Ovary (tissue), 9 donors: ENCODE results near the gene MCF2L. TPM values are rescaled to one million over a fixed set of nuclear protein-coding genes. Genes with fewer than 3 reads are reported as not detected.
"Not testable (repeated sequence)": the region's sequence is repeated elsewhere in the genome, so short reads cannot be mapped to it uniquely, and the experiment has no call there.

Experiments
- DNase-seq, 5 donors: peaks; one replicate each; pipeline ENCODE4 v3.0.0-alpha.2; 2019 to 2020
- H3K27ac ChIP-seq, 2 donors: fragments of 200-600 bp; one replicate each; pipeline versions ENCODE4 v1.5.1 to v1.8.0; 2019 to 2022
- H3K27me3 ChIP-seq: fragments of 200-600 bp; one replicate; pipeline ENCODE4 v1.8.0; 2022
- H3K36me3 ChIP-seq: fragments of 200-600 bp; sonication (generic); one replicate; pipeline ENCODE4 v1.5.1; 2019
- H3K4me1 ChIP-seq: one replicate; pipeline ENCODE4 v1.8.1; 2013; ENCODE audit warnings: mild to moderate bottlenecking, moderate library complexity; ENCODE audit not compliant: insufficient read depth
- H3K4me3 ChIP-seq: fragments of 200-600 bp; sonication (generic); one replicate; pipeline ENCODE4 v1.5.1; 2017
- H3K9me3 ChIP-seq, 2 donors: fragments of 200-600 bp in 1 of 2; sonication (generic) in 1 of 2; one replicate each; pipeline versions ENCODE4 v1.5.1 to v1.8.1; 2013 to 2019; ENCODE audit warnings: mild to moderate bottlenecking in 1 of 2, moderate library complexity in 1 of 2
- EP300 ChIP-seq: sonication (generic); formaldehyde crosslinking; IDR thresholded peaks from one replicate; pipeline ENCODE4 v1.6.1; 2017; ENCODE audit warnings: antibody characterized with exemption
- POLR2A ChIP-seq: fragments of 450-650 bp; IDR thresholded peaks from one replicate; pipeline ENCODE4 v1.6.1; 2017; ENCODE audit warnings: antibody characterized with exemption, mild to moderate bottlenecking, moderate library complexity
- WGBS, 3 donors: extraction: QIAGEN DNeasy Blood & Tissue Kit in 1 of 3; methylation state at CpG; one replicate each; pipeline versions ENCODE4 v1.1.5 to v1.1.7; 2013 to 2017; 5-methylcytosine and 5-hydroxymethylcytosine counted together
- intact Hi-C, 4 donors: fragments of 100-400 bp; cut with DNase I; formaldehyde crosslinking; loops; one replicate each; pipeline versions ENCODE4 v1.11.0 to v1.15.1; 2022 to 2023
- polyA plus RNA-seq, 2 donors: library from polyadenylated mRNA; stranded (reverse); fragments of 200-250 nt in 1 of 2; fragments of 350-450 nt in 1 of 2; fragmentation: Illumina TruSeq in 1 of 2; extraction: RNeasy Lipid Tissue Mini Kit (QIAGEN cat#74804) in 1 of 2; gene quantifications; one replicate each; pipeline ENCODE4 v1.2.3, GENCODE V29; 2013 to 2014
- total RNA-seq, 7 donors: library from RNA; depleted of rRNA in 2 of 7; stranded (reverse); fragments of >200 nt in 2 of 7; fragmentation: NEBNext Ultra II Directional in 3 of 7; extraction: Animal tissue kit (Norgen Biotek cat#: 25700) in 3 of 7; gene quantifications; one replicate each; pipeline versions ENCODE4 v1.1.0 to v1.2.4, GENCODE V29; 2016 to 2023
- TF ChIP-seq, protein P1 (sequence below), 3 donors: fragments of 450-650 bp in 2 of 3; fragments of 200-600 bp in 1 of 3; IDR thresholded peaks; one replicate each; pipeline versions ENCODE4 v1.5.1 to v1.8.0; 2016 to 2022; ENCODE audit warnings: antibody characterized with exemption in 3 of 3, mild to moderate bottlenecking in 1 of 3
- donor health status: DM: no; HTN: no; CAD: no; lungs with moderate emphysema.
- donor health status: DM: no; HTN: no; CAD: no.
- donor health status: Bipolar disorder and iron deficiency.
- donor health status: DM: yes; HTN: yes; CAD: no.
- donor health status: DM: no; HTN: no; CAD: no.
- donor health status: DM: yes; HTN: yes; CAD: no.

The MCF2L gene
- total and polyA plus RNA-seq, 9 donors: 5.6 to 22.2 (median 8.7) TPM

DNA sequence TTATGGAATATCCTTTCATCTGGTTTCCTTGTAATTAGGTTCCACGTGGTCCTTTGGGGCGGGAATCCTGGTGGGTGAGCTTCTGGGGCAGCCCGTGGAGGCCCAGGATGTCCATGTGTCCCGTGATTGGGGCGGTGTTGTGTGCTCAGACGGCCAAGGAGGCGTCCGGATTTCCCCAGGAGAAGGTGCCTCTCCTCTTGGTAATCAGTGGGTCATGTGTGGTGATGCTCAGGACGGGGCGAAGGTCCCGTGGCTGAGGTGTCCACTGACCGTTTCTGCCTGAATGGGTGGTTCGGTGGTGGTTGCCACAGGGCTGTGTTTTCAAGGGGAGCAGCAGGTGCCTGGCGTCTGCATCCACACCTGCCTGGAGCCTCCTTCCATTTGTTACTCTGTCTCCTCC lies 84.4 kb downstream of the MCF2L start:
- DNase-seq: peak in 1 of 5 donors; percentile 5
- Histone ChIP-seq H3K9me3 (no peaks in the 10 kb centered on the region), H3K27me3 (no peaks in the 10 kb centered on the region), H3K36me3 (no peaks in the 10 kb centered on the region), H3K4me3 (no peak overlapping the region), H3K27ac (no peak overlapping the region), H3K4me1 (peaks cover 6% of the 10 kb centered on the region)
- TF ChIP-seq EP300 (no peak), POLR2A (no peak)
- TF ChIP-seq, protein P1, sequence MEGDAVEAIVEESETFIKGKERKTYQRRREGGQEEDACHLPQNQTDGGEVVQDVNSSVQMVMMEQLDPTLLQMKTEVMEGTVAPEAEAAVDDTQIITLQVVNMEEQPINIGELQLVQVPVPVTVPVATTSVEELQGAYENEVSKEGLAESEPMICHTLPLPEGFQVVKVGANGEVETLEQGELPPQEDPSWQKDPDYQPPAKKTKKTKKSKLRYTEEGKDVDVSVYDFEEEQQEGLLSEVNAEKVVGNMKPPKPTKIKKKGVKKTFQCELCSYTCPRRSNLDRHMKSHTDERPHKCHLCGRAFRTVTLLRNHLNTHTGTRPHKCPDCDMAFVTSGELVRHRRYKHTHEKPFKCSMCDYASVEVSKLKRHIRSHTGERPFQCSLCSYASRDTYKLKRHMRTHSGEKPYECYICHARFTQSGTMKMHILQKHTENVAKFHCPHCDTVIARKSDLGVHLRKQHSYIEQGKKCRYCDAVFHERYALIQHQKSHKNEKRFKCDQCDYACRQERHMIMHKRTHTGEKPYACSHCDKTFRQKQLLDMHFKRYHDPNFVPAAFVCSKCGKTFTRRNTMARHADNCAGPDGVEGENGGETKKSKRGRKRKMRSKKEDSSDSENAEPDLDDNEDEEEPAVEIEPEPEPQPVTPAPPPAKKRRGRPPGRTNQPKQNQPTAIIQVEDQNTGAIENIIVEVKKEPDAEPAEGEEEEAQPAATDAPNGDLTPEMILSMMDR (IDR thresholded peaks at IDR 0.05): no peak
- intact Hi-C loops: no loop called here
- 85 to 89% (median 85%) methylated on average over 14 of the region's 14 CpGs for WGBS, 3 donors

DNA sequence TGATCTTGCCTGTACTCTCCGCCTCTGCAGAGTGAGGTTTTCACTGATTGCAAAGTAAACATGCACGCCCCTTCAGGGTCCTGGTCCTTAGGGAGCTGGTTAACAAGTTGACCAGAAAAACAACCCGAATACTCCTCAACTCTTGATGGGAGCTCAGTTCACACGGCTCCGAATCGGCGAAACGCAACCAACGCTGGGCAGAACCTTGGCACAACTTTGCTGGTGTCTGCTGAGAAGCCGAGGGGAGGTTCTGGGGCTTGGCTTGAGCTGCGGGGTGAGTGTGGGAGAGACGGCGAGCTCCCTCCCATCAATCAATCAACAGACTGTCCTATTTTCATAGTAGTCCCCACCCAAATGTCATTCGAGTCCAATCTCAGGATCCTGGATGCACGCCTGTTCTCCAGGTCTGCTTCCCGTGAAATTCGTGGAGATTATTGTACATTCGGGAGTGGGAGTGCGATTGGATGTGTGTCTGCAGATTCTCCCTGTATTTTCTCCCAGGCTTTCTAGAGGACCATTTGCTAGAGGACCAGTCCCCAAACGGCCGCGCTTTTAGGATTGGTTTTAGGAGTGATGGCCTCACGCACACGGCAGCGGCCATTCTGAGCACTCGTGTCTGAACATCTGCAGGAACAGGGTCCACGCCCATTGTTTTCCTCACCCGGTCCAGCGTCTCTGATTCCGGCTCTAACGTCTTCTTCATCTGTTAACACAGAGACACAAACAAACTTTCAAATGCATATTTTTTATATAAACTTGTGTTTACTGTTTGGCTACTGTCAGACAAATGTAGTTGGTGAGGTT lies 85.0 kb downstream of the MCF2L start:
- intact Hi-C loops: no loop called here
- TF ChIP-seq, protein P1 (IDR thresholded peaks at IDR 0.05): no peak
- no peak for TF ChIP-seq EP300
- no peak for TF ChIP-seq POLR2A
- 76 to 83% (median 81%) methylated on average over 31 of the region's 31 CpGs for WGBS, 3 donors
- Histone ChIP-seq H3K4me1 (peaks cover 6% of the 10 kb centered on the region), H3K4me3 (no peak overlapping the region), H3K36me3 (no peaks in the 10 kb centered on the region), H3K27me3 (no peaks in the 10 kb centered on the region), H3K27ac (no peak overlapping the region), H3K9me3 (no peaks in the 10 kb centered on the region)
- DNase-seq: peak in 1 of 5 donors; percentile 4

DNA sequence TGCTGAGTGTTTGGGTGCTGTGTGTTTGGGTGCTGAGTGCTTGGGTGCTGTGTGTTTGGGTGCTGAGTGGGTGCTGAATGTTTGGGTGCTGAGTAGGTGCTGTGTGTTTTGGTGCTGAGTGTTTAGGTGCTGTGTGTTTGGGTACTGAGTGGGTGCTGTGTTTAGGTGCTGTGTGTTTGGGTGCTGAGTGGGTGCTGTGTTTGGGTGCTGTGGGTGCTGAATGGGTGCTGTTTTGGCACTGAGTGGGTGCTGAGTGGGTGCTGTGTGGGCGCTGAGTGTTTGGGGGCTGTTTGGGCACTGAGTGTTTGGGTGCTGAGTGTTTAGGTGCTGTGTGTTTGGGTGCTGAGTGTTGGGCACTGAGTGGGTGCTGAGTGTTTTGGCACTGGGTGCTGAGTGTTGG lies 88.1 kb downstream of the MCF2L start:
- DNase-seq: no peak
- Histone ChIP-seq H3K4me1 (no peaks in the 10 kb centered on the region), H3K9me3 (no peaks in the 10 kb centered on the region), H3K4me3 (no peak overlapping the region), H3K27me3 (no peaks in the 10 kb centered on the region), H3K36me3 (no peaks in the 10 kb centered on the region), H3K27ac (no peak overlapping the region)
- intact Hi-C loops: no loop called here
- WGBS, 3 donors: 85 to 100% (median 98%) methylated on average over 1 of the region's 1 CpG
- TF ChIP-seq, protein P1 (IDR thresholded peaks at IDR 0.05): no peak

DNA sequence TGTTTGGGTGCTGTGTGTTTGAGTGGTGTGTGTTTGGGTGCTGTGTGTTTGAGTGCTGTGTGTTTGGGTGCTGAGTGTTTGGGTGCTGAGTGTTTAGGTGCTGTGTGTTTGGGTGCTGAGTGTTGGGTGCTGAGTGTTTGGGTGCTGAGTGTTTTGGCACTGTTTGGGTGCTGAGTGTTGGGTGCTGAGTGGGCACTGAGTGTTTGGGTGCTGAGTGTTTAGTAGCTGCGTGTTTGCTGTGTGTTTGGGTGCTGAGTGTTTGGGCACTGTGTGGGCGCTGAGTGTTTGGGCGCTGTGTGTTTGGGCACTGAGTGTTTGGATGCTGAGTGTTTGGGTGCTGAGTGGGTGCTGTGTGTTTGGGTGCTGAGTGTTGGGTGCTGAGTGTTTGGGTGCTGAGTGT lies 88.5 kb downstream of the MCF2L start:
- H3K27me3 ChIP-seq, H3K27ac ChIP-seq, H3K9me3 ChIP-seq, H3K36me3 ChIP-seq, DNase-seq, H3K4me3 ChIP-seq, H3K4me1 ChIP-seq, intact Hi-C loops: not testable (repeated sequence)
- 87 to 97% (median 96%) methylated on average over 3 of the region's 3 CpGs for WGBS, 3 donors
